T-helper 1 cell treated with Interleukin-12 subunit alpha and Interleukin-12 subunit beta and Interleukin-4 antibody, amounts not matched to agents 30 μg/mL and 1 μg/mL, for 36 hours (primary cell): Measurements from ENCODE around the gene SIGLEC11.
A peak's percentile ranks its signal among the peaks of the same experiment; 100 is the strongest.
"Not testable (repeated sequence)": the region's sequence is repeated elsewhere in the genome, so short reads cannot be mapped to it uniquely, and the experiment has no call there.

Experiments
- H3K27ac Mint-ChIP-seq: one replicate; pipeline ENCODE4 v1.8.0; 2021; ENCODE audit warnings: mild to moderate bottlenecking, mixed read lengths
- H3K27me3 Mint-ChIP-seq: one replicate; pipeline ENCODE4 v1.8.0; 2021; ENCODE audit warnings: low read depth, mixed read lengths
- H3K36me3 Mint-ChIP-seq: one replicate; pipeline ENCODE4 v1.8.0; 2021; ENCODE audit warnings: low read depth, mixed read lengths
- H3K4me1 Mint-ChIP-seq: one replicate; pipeline ENCODE4 v1.8.0; 2021; ENCODE audit warnings: low read depth, mixed read lengths
- H3K4me3 Mint-ChIP-seq: one replicate; pipeline ENCODE4 v1.8.0; 2021; ENCODE audit warnings: mild to moderate bottlenecking, moderate library complexity, mixed read lengths
- H3K9me3 Mint-ChIP-seq: one replicate; pipeline ENCODE4 v1.8.0; 2021; ENCODE audit warnings: mixed read lengths

SIGLEC11 gene

DNA sequence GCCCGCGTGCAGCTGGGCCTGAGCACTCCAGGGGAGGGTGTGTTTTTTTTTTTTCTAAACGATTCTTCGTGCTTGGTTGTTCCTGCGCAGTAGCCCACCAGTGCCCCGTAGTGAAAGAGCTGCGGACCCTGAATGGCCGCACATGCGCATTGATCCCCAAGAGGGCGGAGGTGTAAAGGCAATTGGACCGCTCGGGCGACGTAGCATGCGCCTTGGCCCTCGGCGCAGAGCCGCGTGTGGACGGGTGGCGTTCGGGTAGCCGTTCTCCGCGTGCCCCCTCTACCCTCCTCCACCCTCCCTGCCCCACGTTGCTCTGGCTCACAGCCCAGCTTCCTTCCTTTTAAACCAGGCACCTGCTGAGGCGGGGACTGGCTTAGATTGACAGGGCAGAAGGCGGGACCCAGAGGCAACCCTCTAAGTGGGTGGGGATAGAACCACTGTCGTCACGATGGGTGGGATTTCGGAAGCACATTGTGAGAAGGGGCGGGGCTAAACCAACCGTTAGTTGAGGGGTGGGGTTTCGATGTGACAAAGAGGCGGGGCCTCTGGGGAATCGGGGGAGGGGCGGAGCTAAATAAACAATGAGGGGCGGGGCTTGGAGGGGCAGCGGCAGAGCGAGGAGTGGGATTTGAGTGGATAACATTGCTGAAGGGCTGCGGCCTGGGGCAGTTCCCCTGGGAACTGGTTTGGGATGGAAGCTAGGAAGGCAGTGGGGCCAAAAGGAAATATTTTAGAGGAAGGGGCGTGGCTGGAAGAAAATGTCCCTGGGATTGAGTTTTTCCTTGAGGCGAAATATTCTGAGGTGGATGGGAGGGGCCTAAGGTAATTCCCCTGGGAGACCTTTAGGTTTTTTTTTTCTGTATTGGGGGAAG lies 31.1 kb downstream of the SIGLEC11 start:
- Mint-ChIP-seq H3K27ac (peak overlapping the region; percentile 99), H3K4me3 (peak overlapping the region; percentile 100), H3K36me3 (peaks cover 54% of the 10 kb centered on the region), H3K27me3 (no peaks in the 10 kb centered on the region), H3K9me3 (peaks cover 4% of the 10 kb centered on the region), H3K4me1 (peaks cover 49% of the 10 kb centered on the region)

DNA sequence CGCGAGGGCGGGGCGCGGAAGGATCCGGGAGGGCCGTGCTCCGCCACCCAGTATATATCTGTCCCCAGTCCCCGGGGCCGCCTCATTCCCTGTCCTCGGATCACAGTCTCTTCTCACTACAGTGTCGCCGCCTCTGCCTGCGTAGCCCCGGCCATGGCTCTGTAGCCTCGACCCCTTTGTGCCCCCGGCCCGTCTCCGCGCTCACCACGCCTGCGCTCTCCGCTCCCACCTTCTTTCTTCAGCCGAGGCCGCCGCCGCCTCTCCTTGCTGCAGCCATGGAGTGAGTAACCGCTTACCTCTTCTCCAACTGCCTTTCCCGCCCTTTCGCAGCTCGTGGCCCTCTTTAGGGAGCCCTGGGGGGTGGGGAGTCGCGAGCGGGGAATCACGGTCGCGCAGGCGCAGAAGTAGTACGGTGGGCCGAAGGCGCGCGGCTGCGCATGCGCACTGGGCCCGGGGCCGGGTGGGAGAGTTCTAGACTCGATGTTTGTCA lies 31.8 kb downstream of the SIGLEC11 start, which contains the start of the genes ATF5 and NUP62:
TSS of gene ATF5 (plus strand) at position 85 of the 490 bp plus-strand sequence. CDS start 1,646 bp downstream, outside the sequence.
TSS of gene NUP62 (minus strand) at position 384 of the 490 bp plus-strand sequence. CDS start 19,697 bp downstream, outside the sequence.
- Mint-ChIP-seq H3K27me3 (no peaks in the 10 kb centered on the region), H3K4me3 (peak within 1 kb of the TSS; percentile 100), H3K36me3 (peaks cover 57% of the 10 kb centered on the region), H3K9me3 (peaks cover 4% of the 10 kb centered on the region), H3K4me1 (peaks cover 49% of the 10 kb centered on the region), H3K27ac (peak within 1 kb of the TSS; percentile 99)

DNA sequence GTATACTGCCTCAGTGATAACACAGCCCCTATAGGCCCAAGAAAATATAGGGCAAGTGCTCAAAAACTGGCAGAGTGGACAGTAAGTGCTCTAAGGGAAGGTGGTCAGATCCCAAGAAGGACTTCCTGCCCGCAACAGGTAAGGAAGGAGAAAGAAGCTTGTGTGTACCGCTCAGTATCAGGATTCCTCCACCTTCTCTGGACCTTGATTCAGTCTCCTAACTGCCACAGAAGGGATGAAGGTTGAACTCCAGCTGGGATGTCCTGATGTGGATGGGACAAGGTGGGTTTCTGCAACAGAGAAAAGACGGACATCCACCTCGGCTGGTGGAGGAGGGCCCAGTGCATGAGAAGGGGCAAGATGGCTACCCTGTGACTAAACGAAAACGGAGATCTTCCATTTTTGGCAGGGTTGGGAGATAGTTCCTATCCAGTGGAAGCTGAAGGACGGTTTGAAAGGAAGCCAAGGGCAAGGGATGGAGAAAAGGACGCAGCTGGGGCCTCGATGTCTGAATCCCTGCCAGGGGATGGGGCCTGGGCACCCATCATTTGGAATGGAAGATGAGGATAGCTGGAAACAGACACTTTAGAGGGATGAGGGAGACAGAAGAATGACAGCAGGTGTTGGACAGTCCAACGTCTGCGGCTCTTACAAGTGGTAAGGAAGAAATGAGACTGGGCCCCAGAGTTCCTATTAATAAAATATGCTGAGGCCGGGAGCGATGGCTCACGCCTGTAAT lies 33.3 kb downstream of the SIGLEC11 start:
- H3K9me3 Mint-ChIP-seq, result peaks cover 4% of the 10 kb centered on the region
- peaks cover 44% of the 10 kb centered on the region for H3K4me1 Mint-ChIP-seq
- peak overlapping the region; percentile 100 for H3K4me3 Mint-ChIP-seq
- no peaks in the 10 kb centered on the region for H3K27me3 Mint-ChIP-seq
- peak overlapping the region; percentile 96 for H3K27ac Mint-ChIP-seq
- peaks cover 49% of the 10 kb centered on the region for H3K36me3 Mint-ChIP-seq

- H3K4me3 Mint-ChIP-seq, result peak overlapping the region; percentile 21
- peaks cover 41% of the 10 kb centered on the region for H3K4me1 Mint-ChIP-seq
- H3K27ac Mint-ChIP-seq, result no peak overlapping the region
- H3K27me3 Mint-ChIP-seq, result no peaks in the 10 kb centered on the region
- H3K36me3 Mint-ChIP-seq, result peaks cover 47% of the 10 kb centered on the region
- no peaks in the 10 kb centered on the region for H3K9me3 Mint-ChIP-seq
Measured at GRCh38 chr19:49926515-49926914, 34.5 kb downstream of the SIGLEC11 start.

DNA sequence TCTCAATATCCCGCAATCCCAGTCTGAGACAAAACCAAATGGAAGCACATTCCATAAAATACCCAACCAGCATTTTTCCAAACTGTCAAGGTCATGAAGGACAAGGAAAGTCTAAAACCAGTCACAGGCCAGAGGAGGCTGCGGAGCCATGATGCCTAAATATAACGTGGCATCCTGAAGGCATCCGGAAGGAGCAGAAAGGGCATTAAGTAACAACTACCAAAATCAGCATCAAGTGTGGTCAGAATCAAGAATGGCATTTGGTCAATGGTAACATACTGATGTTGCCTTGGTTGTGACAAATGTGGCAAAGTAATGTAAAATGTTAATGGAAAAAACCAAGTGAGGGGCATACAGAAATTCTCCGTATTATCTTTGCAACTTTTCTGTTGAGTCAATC lies 35.5 kb downstream of the SIGLEC11 start:
- Mint-ChIP-seq H3K27ac (no peak overlapping the region), H3K36me3 (peaks cover 46% of the 10 kb centered on the region), H3K4me1 (peaks cover 36% of the 10 kb centered on the region), H3K9me3 (no peaks in the 10 kb centered on the region), H3K4me3 (no peak overlapping the region), H3K27me3 (no peaks in the 10 kb centered on the region)

GRCh38 chr19:49924881-49925210 lies 36.1 kb downstream of the SIGLEC11 start:
- Mint-ChIP-seq H3K4me1 (peaks cover 32% of the 10 kb centered on the region), H3K36me3 (peaks cover 42% of the 10 kb centered on the region)
- H3K27ac Mint-ChIP-seq, H3K9me3 Mint-ChIP-seq, H3K4me3 Mint-ChIP-seq, H3K27me3 Mint-ChIP-seq: not testable (repeated sequence)

GRCh38 chr19:49924004-49924880 lies 36.7 kb downstream of the SIGLEC11 start:
- H3K4me1 Mint-ChIP-seq, result peaks cover 33% of the 10 kb centered on the region
- H3K27me3 Mint-ChIP-seq, result no peaks in the 10 kb centered on the region
- H3K27ac Mint-ChIP-seq, result no peak overlapping the region
- no peak overlapping the region for H3K4me3 Mint-ChIP-seq
- peaks cover 41% of the 10 kb centered on the region for H3K36me3 Mint-ChIP-seq
- H3K9me3 Mint-ChIP-seq, result no peaks in the 10 kb centered on the region

DNA sequence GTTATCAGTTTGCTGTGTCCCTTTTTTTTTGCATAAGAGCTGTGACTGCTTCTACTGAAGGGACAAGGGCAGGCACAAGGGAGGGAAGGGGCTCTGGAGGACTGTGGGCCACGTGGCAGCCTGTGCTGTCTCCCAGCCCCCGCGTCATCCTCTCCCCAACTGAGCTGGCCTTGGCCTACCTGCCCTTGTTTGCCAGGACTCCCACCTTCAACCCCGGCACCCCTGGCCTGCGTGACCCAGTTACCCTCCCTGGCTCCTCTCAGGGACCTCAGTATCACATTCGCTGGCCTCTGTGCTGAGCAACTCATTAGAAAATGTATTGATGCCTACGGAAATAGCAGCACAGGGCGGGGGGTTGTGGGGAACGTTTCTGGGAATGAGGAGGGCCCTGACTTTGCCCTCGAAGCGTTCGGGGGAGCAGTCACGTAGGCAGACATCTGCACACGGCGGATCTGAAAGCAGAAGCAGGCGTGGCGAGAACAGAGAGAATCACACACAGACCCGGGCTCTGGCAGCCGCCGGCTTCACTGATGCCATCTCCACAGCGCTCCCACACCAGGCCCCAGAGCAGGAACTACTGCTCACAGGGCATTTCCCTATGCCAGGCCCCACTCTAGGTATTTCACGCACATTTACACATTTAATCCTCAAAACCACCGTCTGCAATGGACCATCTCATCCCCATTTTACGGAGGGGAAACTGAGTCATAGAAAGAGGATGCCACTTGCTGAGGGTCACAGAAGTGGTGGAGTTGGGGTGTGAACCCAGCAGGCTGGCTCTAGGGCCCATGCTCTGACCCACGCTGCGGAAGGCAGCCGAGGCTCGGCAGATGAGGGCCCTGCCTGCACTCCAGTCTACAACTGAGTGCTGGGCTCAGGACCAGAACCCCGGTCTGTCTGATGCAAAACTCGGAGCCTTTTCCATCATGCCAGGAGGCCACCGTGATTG lies 37.6 kb downstream of the SIGLEC11 start:
- Mint-ChIP-seq H3K4me1 (peaks cover 31% of the 10 kb centered on the region), H3K9me3 (no peaks in the 10 kb centered on the region), H3K27me3 (no peaks in the 10 kb centered on the region), H3K27ac (no peak overlapping the region), H3K36me3 (peaks cover 38% of the 10 kb centered on the region), H3K4me3 (no peak overlapping the region)

GRCh38 chr19:49921871-49922795 lies 38.8 kb downstream of the SIGLEC11 start:
- H3K27me3 Mint-ChIP-seq, result no peaks in the 10 kb centered on the region
- H3K36me3 Mint-ChIP-seq, result peaks cover 36% of the 10 kb centered on the region
- H3K27ac Mint-ChIP-seq, result no peak overlapping the region
- no peak overlapping the region for H3K4me3 Mint-ChIP-seq
- H3K9me3 Mint-ChIP-seq, result no peaks in the 10 kb centered on the region
- H3K4me1 Mint-ChIP-seq, result peaks cover 23% of the 10 kb centered on the region

GRCh38 chr19:49920624-49921363 lies 40.2 kb downstream of the SIGLEC11 start:
- peaks cover 36% of the 10 kb centered on the region for H3K36me3 Mint-ChIP-seq
- H3K27ac Mint-ChIP-seq, result no peak overlapping the region
- H3K4me1 Mint-ChIP-seq, result peaks cover 21% of the 10 kb centered on the region
- H3K27me3 Mint-ChIP-seq, result no peaks in the 10 kb centered on the region
- H3K9me3 Mint-ChIP-seq, result no peaks in the 10 kb centered on the region
- no peak overlapping the region for H3K4me3 Mint-ChIP-seq

DNA sequence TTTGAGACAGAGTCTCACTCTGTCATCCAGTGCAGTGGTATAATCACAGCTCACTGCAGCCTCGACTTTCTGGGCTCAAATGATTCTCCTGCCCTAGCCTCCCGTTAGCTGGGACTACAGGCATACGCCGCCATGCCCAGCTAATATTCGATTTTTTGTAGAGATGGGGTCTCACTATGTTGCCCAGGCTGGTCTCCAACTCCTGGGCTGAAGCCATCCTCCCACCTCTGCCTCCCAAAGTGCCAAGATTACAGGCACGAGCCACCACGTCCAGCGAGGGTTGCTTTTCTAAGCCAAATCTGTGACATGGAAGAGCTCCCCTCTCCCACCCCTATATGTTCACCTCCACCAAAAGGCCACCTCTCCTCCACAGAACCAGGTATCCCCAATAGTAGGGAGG lies 42.9 kb downstream of the SIGLEC11 start:
- Mint-ChIP-seq H3K4me3 (no peak overlapping the region), H3K4me1 (peaks cover 29% of the 10 kb centered on the region), H3K9me3 (no peaks in the 10 kb centered on the region), H3K27me3 (no peaks in the 10 kb centered on the region), H3K36me3 (peaks cover 49% of the 10 kb centered on the region), H3K27ac (peak overlapping the region; percentile 31)
